SH-SY5Y (cell line): ENCODE measurements around the gene SLC38A8.

Experiments
- GATA2 ChIP-seq: IDR thresholded peaks from 2 replicates; pipeline ENCODE4 v1.6.1; 2011; ENCODE audit warnings: mild to moderate bottlenecking, low read depth, low read length
- GATA3 ChIP-seq: IDR thresholded peaks from 2 replicates; pipeline ENCODE4 v1.6.1; 2011; ENCODE audit warnings: low read depth, mild to moderate bottlenecking, low read length, moderate library complexity

DNA sequence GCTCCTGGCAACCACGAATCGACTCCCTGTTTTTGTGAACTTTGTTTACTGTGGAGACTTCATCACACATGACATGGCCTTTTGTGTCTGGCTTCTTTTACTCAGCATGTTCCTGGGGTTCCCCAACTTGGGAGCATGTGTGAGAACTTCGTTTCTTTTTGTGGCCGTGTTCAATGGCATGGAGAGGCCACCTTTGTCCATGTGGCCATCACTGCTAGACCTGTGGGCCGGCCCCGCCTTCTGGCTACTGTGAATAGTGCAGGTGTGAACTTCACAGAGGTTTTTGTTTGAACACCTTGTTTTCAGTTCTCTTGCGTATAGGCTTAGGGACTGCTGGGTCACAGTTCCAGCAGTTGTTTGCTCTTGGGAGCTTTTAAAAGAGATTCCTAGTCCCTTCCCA lies 5.7 kb upstream of the SLC38A8 start:
- TF ChIP-seq GATA2 (no peak), GATA3 (no peak)
